GM10266 (cell line): Measurements from ENCODE around the gene RGS16.
A peak's percentile ranks its signal among the peaks of the same experiment; 100 is the strongest.

Experiments
- DNase-seq: peaks from one replicate; pipeline ENCODE4 v3.0.0; 2012; ENCODE audit errors: extremely low spot score
- CTCF ChIP-seq: IDR thresholded peaks from 2 replicates; pipeline ENCODE4 v1.5.1; 2012; ENCODE audit warnings: mild to moderate bottlenecking, low read depth; ENCODE audit not compliant: control insufficient read depth, insufficient read depth; ENCODE audit errors: missing control alignments

RGS16 gene

GRCh38 chr1:182600745-182601415 lies 3.3 kb downstream of the RGS16 start:
- DNase-seq, result no peak
- peak; percentile 10 for TF ChIP-seq CTCF

- TF ChIP-seq CTCF, result no peak
- DNase-seq, result no peak
Observed at GRCh38 chr1:182600036-182600713, 4.0 kb downstream of the RGS16 start.

- DNase-seq, result no peak
- peak; percentile 39 for TF ChIP-seq CTCF
Observed at GRCh38 chr1:182599339-182599738, 4.8 kb downstream of the RGS16 start.

- no peak for TF ChIP-seq CTCF
- DNase-seq, result no peak
Observed at GRCh38 chr1:182598296-182598695, 5.9 kb downstream of the RGS16 start.

- no peak for DNase-seq
- TF ChIP-seq CTCF, result no peak
Observed at GRCh38 chr1:182596934-182597333, 7.3 kb downstream of the RGS16 start.

- peak; percentile 56 for DNase-seq
- TF ChIP-seq CTCF, result peak; percentile 96
Observed at GRCh38 chr1:182595641-182596240, 8.4 kb downstream of the RGS16 start.

- DNase-seq, result no peak
- no peak for TF ChIP-seq CTCF
Observed at GRCh38 chr1:182589931-182590330, 14.3 kb downstream of the RGS16 start.
